HEK293 (cell line): ENCODE results near the gene OTOS.

Source experiments
- CTCF ChIA-PET: fragments of 350-600 bp; formaldehyde crosslinking; extraction: SDS; loops from one replicate; lab custom pipeline; 2021; ENCODE audit warnings: antibody characterized with exemption; lab: Yijun Ruan, JAX
- POLR2A ChIA-PET: fragments of 300-600 bp; formaldehyde crosslinking; extraction: SDS; loops from one replicate; lab custom pipeline; 2020; ENCODE audit warnings: antibody characterized with exemption, inconsistent platforms; lab: Yijun Ruan, JAX
- H3K27ac ChIP-seq: fragments of 200-500 bp; sonication (Bioruptor generic); 2 replicates; pipeline ENCODE4 v1.5.1; 2014; ENCODE audit warnings: low read depth, low read length, control low read depth, inconsistent platforms; ENCODE audit errors: extremely low read depth
- H3K36me3 ChIP-seq, 2 experiments: fragments of 200-500 bp in 1 of 2; sonication (Bioruptor generic) in 1 of 2; 1 replicate in 1 of 2; 2 replicates in 1 of 2; pipeline ENCODE4 v1.5.1; 2014 to 2017; ENCODE audit warnings: inconsistent platforms in 2 of 2, low read length in 2 of 2; ENCODE audit not compliant: control insufficient read depth in 2 of 2, insufficient read depth in 1 of 2
- H3K4me1 ChIP-seq: fragments of 200-500 bp; sonication (Bioruptor generic); 2 replicates; pipeline ENCODE4 v1.5.1; 2014; ENCODE audit warnings: mild to moderate bottlenecking, low read length, inconsistent platforms; ENCODE audit not compliant: control insufficient read depth, insufficient read depth
- H3K4me3 ChIP-seq: 2 replicates; pipeline ENCODE4 v1.5.1; 2011; ENCODE audit warnings: low read depth, mild to moderate bottlenecking, control low read depth, low read length, moderate library complexity
- H3K9me3 ChIP-seq: fragments of 200-500 bp; sonication (Bioruptor generic); 2 replicates; pipeline ENCODE4 v1.5.1; 2014; ENCODE audit warnings: low read depth, low read length, inconsistent platforms; ENCODE audit not compliant: control insufficient read depth, insufficient read depth
- KLF1 ChIP-seq: fragments of 450-650 bp; formaldehyde crosslinking; IDR thresholded peaks from 2 replicates; pipeline ENCODE4 v1.5.1; 2016; ENCODE audit warnings: missing biosample characterization, missing genetic modification characterization
- REPIN1 ChIP-seq: fragments of 450-650 bp; formaldehyde crosslinking; IDR thresholded peaks from 2 replicates; pipeline ENCODE4 v1.5.1; 2017; ENCODE audit warnings: missing biosample characterization, missing genetic modification characterization, low read depth
- SETDB1 ChIP-seq: IDR thresholded peaks from one replicate; pipeline ENCODE4 v1.6.1; 2017; ENCODE audit warnings: mild to moderate bottlenecking, low read length, moderate library complexity, mixed read lengths; ENCODE audit not compliant: insufficient read length
- TCF7L2 ChIP-seq: IDR thresholded peaks from 2 replicates; pipeline ENCODE4 v1.6.1; 2011; ENCODE audit warnings: low read depth, mild to moderate bottlenecking, inconsistent platforms, low read length, moderate library complexity, borderline replicate concordance
- YY2 ChIP-seq: fragments of 450-650 bp; formaldehyde crosslinking; IDR thresholded peaks from 2 replicates; pipeline ENCODE4 v1.5.1; 2016; ENCODE audit warnings: missing biosample characterization, missing genetic modification characterization
- ZFP37 ChIP-seq: fragments of 450-650 bp; formaldehyde crosslinking; IDR thresholded peaks from 2 replicates; pipeline ENCODE4 v1.5.1; 2016; ENCODE audit warnings: missing biosample characterization, missing genetic modification characterization
- ZNF10 ChIP-seq: fragments of 450-650 bp; formaldehyde crosslinking; IDR thresholded peaks from 2 replicates; pipeline ENCODE4 v1.5.1; 2017; ENCODE audit warnings: missing biosample characterization, missing genetic modification characterization
- ZNF121 ChIP-seq: fragments of 450-650 bp; formaldehyde crosslinking; IDR thresholded peaks from 2 replicates; pipeline ENCODE4 v1.5.1; 2016; ENCODE audit warnings: missing biosample characterization, missing genetic modification characterization
- ZNF140 ChIP-seq: fragments of 450-650 bp; formaldehyde crosslinking; IDR thresholded peaks from 2 replicates; pipeline ENCODE4 v1.5.1; 2016; ENCODE audit warnings: missing biosample characterization, missing genetic modification characterization
- ZNF175 ChIP-seq: fragments of 450-650 bp; formaldehyde crosslinking; IDR thresholded peaks from 2 replicates; pipeline ENCODE4 v1.5.1; 2016; ENCODE audit warnings: missing biosample characterization, missing genetic modification characterization
- ZNF302 ChIP-seq: fragments of 450-650 bp; formaldehyde crosslinking; IDR thresholded peaks from 2 replicates; pipeline ENCODE4 v1.5.1; 2016; ENCODE audit warnings: missing biosample characterization, missing genetic modification characterization, low read depth
- ZNF335 ChIP-seq: fragments of 450-650 bp; formaldehyde crosslinking; conservative IDR thresholded peaks from 2 replicates; pipeline ENCODE4 v1.5.1; 2016; ENCODE audit warnings: missing biosample characterization, missing genetic modification characterization
- ZNF366 ChIP-seq: fragments of 450-650 bp; formaldehyde crosslinking; conservative IDR thresholded peaks from 2 replicates; pipeline ENCODE4 v1.5.1; 2016; ENCODE audit warnings: missing biosample characterization, missing genetic modification characterization
- ZNF426 ChIP-seq: fragments of 450-650 bp; formaldehyde crosslinking; IDR thresholded peaks from 2 replicates; pipeline ENCODE4 v1.5.1; 2017; ENCODE audit warnings: missing biosample characterization, missing genetic modification characterization, mild to moderate bottlenecking, inconsistent platforms, moderate library complexity
- ZNF768 ChIP-seq: fragments of 450-650 bp; formaldehyde crosslinking; IDR thresholded peaks from 2 replicates; pipeline ENCODE4 v1.5.1; 2018; ENCODE audit warnings: missing biosample characterization, mild to moderate bottlenecking, missing genetic modification characterization
- TF ChIP-seq, protein P1 (sequence below): fragments of 450-650 bp; formaldehyde crosslinking; IDR thresholded peaks from 2 replicates; pipeline ENCODE4 v1.5.1; 2017; ENCODE audit warnings: missing biosample characterization, mild to moderate bottlenecking, missing genetic modification characterization, moderate library complexity
- TF ChIP-seq, protein P2 (sequence below): IDR thresholded peaks from 2 replicates; pipeline ENCODE4 v1.6.1; 2011; ENCODE audit warnings: mild to moderate bottlenecking, low read depth, low read length, borderline replicate concordance
- TF ChIP-seq, protein P3 (sequence below): fragments of 450-650 bp; formaldehyde crosslinking; IDR thresholded peaks from 2 replicates; pipeline ENCODE4 v1.5.1; 2017; ENCODE audit warnings: missing biosample characterization, missing genetic modification characterization
- TF ChIP-seq, protein P4 (sequence below): fragments of 450-650 bp; formaldehyde crosslinking; IDR thresholded peaks from 2 replicates; pipeline ENCODE4 v1.5.1; 2017; ENCODE audit warnings: missing biosample characterization, missing genetic modification characterization

The OTOS gene

DNA sequence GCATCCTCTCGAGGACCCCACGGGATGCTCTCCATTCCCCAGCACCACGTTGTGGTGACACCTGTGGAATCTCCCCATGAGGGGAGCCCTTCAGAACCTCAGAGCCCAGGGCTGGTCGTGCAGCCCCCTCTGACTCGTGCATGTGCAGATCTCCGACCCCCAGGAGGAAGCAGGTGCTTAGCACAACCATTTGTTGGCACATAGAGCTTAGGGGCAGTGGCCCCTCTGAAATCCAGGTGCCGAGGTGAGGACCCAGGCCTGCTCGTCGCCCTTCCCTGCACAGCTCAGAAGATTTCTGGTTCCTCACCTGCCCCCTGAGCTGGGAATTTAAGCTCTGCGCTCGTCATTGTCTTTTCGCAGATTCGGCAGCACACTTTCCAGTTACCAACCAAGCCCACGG lies 1.3 kb upstream of the OTOS start:
- ChIA-PET CTCF (interaction anchor here (0.6 to 5.3 kb wide), 4 partner anchors 8 to 381 kb away, joined by 3 to 123 read pairs (median 8); no protein-coding TSS in a partner anchor), POLR2A (no interaction called here)
- Histone ChIP-seq H3K36me3 (no peaks in the 10 kb centered on the region), H3K27ac (no peak overlapping the region), H3K9me3 (no peaks in the 10 kb centered on the region), H3K4me1 (no peaks in the 10 kb centered on the region), H3K4me3 (no peak overlapping the region)
- TF ChIP-seq ZNF768 (tag by site-specific recombination), result no peak
- no peak for TF ChIP-seq ZNF121 (tag by site-specific recombination)
- TF ChIP-seq ZNF366, result no peak

- Histone ChIP-seq H3K36me3 (no peaks in the 10 kb centered on the region), H3K4me3 (no peak overlapping the region)
- CTCF ChIA-PET, result interaction anchor here (1.9 to 3.0 kb wide), 3 partner anchors 9 to 119 kb away, joined by 7 to 15 read pairs (median 9); no protein-coding TSS in a partner anchor
- no peak for TF ChIP-seq ZNF175 (tag by site-specific recombination)
- TF ChIP-seq YY2, result no peak
- no peak for TF ChIP-seq TCF7L2
- TF ChIP-seq, protein P1, sequence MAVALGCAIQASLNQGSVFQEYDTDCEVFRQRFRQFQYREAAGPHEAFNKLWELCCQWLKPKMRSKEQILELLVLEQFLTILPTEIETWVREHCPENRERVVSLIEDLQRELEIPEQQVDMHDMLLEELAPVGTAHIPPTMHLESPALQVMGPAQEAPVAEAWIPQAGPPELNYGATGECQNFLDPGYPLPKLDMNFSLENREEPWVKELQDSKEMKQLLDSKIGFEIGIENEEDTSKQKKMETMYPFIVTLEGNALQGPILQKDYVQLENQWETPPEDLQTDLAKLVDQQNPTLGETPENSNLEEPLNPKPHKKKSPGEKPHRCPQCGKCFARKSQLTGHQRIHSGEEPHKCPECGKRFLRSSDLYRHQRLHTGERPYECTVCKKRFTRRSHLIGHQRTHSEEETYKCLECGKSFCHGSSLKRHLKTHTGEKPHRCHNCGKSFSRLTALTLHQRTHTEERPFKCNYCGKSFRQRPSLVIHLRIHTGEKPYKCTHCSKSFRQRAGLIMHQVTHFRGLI (tag by site-specific recombination), result no peak
- TF ChIP-seq ZNF140 (tag by site-specific recombination), result no peak
- TF ChIP-seq ZNF768 (tag by site-specific recombination), result no peak
- TF ChIP-seq, protein P2, sequence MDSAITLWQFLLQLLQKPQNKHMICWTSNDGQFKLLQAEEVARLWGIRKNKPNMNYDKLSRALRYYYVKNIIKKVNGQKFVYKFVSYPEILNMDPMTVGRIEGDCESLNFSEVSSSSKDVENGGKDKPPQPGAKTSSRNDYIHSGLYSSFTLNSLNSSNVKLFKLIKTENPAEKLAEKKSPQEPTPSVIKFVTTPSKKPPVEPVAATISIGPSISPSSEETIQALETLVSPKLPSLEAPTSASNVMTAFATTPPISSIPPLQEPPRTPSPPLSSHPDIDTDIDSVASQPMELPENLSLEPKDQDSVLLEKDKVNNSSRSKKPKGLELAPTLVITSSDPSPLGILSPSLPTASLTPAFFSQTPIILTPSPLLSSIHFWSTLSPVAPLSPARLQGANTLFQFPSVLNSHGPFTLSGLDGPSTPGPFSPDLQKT, result no peak
- no peak for TF ChIP-seq ZNF335 (tag by site-specific recombination)
- TF ChIP-seq ZNF426 (tag by site-specific recombination), result no peak
- TF ChIP-seq ZNF10 (tag by site-specific recombination), result no peak
- TF ChIP-seq, all 188 proteins: peak for 0
- no peaks in the 10 kb centered on the region for H3K4me1 ChIP-seq
- POLR2A ChIA-PET, result no interaction called here
- H3K27ac ChIP-seq, result no peak overlapping the region
- no peaks in the 10 kb centered on the region for H3K9me3 ChIP-seq
These were observed 462 bp upstream of the OTOS start for GRCh38 chr2:240140920-240141319.

DNA sequence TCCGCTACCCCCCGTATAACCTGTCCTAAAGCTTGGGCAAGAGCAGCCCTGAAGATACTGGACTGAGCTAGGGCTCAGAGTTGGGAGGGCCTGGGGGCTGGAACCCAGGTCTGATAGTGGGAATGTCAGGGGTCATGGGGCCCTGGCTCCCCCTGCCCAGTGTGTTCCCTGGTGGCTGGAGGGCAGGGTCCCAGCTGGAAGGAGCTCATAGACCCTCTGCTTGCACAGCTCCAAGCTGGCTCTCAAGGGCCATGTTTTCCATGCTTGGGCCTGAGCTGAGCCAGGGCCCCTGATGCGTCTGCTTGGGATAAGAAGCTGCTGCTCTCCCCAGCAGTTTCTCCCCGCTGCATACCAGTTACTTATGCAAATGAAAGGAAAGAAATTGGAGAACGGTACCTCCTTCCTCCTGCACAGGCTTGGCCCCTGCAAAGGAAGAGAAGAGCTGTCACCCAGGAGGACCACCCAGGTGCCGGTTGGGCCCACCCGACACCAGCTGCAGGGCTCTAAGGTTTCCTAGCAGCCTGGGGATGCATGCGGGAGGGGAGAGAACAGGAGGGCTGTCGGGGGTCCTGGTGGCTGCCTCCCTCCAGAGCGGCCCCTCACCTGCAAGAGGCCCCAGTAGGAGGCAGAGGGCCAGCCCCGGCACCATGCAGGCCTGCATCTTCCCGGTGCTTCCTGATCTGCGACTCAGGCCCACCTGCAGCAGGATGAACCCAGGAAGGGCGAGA lies 628 bp downstream of the OTOS start:
- ChIA-PET CTCF (interaction anchor here (0.6 to 3.0 kb wide), 3 partner anchors 10 to 147 kb away, joined by 3 to 15 read pairs (median 9); no protein-coding TSS in a partner anchor), POLR2A (no interaction called here)
- no peaks in the 10 kb centered on the region for H3K36me3 ChIP-seq
- no peak for TF ChIP-seq REPIN1 (tag by site-specific recombination)
- TF ChIP-seq ZNF302, result no peak
- TF ChIP-seq ZNF140 (tag by site-specific recombination), result no peak
- no peak overlapping the region for H3K4me3 ChIP-seq
- peaks cover 5% of the 10 kb centered on the region; the same call in 1 of the 2 replicates for H3K4me1 ChIP-seq
- H3K9me3 ChIP-seq, result no peaks in the 10 kb centered on the region
- H3K27ac ChIP-seq, result no peak overlapping the region

DNA sequence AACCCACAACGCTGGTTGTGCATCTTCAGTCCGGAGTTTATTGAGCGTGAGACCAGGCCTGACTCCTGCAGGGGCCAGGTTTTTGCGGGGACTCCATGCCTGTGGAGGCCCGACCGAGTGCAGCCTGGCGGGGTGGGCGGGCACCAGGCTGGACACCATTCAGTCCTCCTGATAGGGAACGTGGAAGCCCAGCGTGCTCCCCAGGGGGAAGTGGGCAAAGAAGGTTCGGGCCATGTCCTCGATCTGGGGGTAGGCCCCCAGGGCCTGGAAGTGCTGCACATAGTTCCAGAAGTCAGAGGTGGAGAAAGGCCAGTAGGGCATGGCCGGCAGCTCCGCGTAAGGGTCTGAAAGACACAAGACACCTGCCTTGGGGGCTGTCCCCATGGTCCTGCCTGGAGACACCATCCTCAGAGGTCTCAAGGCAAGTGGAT lies 1.4 kb downstream of the OTOS start:
- peaks cover 0 to 5% of the 10 kb centered on the region in 2 experiments; a peak in 1 of 3 replicates for H3K36me3 ChIP-seq
- H3K27ac ChIP-seq, result no peak overlapping the region
- no peaks in the 10 kb centered on the region for H3K9me3 ChIP-seq
- H3K4me3 ChIP-seq, result no peak overlapping the region
- ChIA-PET CTCF (interaction anchor here (2.1 to 3.0 kb wide), 2 partner anchors 11 to 78 kb away, joined by 9 to 15 read pairs; no protein-coding TSS in a partner anchor), POLR2A (no interaction called here)
- peaks cover 9% of the 10 kb centered on the region; the same call in 1 of the 2 replicates for H3K4me1 ChIP-seq
- TF ChIP-seq, protein P3, sequence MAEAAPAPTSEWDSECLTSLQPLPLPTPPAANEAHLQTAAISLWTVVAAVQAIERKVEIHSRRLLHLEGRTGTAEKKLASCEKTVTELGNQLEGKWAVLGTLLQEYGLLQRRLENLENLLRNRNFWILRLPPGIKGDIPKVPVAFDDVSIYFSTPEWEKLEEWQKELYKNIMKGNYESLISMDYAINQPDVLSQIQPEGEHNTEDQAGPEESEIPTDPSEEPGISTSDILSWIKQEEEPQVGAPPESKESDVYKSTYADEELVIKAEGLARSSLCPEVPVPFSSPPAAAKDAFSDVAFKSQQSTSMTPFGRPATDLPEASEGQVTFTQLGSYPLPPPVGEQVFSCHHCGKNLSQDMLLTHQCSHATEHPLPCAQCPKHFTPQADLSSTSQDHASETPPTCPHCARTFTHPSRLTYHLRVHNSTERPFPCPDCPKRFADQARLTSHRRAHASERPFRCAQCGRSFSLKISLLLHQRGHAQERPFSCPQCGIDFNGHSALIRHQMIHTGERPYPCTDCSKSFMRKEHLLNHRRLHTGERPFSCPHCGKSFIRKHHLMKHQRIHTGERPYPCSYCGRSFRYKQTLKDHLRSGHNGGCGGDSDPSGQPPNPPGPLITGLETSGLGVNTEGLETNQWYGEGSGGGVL (tag by site-specific recombination), result no peak
- TF ChIP-seq KLF1 (tag by site-specific recombination), result no peak
- no peak for TF ChIP-seq SETDB1
- TF ChIP-seq ZFP37, result no peak
- TF ChIP-seq, protein P4, sequence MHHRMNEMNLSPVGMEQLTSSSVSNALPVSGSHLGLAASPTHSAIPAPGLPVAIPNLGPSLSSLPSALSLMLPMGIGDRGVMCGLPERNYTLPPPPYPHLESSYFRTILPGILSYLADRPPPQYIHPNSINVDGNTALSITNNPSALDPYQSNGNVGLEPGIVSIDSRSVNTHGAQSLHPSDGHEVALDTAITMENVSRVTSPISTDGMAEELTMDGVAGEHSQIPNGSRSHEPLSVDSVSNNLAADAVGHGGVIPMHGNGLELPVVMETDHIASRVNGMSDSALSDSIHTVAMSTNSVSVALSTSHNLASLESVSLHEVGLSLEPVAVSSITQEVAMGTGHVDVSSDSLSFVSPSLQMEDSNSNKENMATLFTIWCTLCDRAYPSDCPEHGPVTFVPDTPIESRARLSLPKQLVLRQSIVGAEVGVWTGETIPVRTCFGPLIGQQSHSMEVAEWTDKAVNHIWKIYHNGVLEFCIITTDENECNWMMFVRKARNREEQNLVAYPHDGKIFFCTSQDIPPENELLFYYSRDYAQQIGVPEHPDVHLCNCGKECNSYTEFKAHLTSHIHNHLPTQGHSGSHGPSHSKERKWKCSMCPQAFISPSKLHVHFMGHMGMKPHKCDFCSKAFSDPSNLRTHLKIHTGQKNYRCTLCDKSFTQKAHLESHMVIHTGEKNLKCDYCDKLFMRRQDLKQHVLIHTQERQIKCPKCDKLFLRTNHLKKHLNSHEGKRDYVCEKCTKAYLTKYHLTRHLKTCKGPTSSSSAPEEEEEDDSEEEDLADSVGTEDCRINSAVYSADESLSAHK (tag by site-specific recombination), result no peak
